HUES64 (cell line): ENCODE measurements around the gene SVIL.

Experiments used
- H3K27ac ChIP-seq: 2 replicates; pipeline ENCODE4 v1.7.0; 2013; ENCODE audit warnings: low read depth, low read length, inconsistent platforms
- H3K27me3 ChIP-seq: 2 replicates; pipeline ENCODE4 v1.6.1; 2013; ENCODE audit warnings: mild to moderate bottlenecking, low read length; ENCODE audit not compliant: insufficient read depth
- H3K36me3 ChIP-seq: 2 replicates; pipeline ENCODE4 v1.6.1; 2013; ENCODE audit warnings: mild to moderate bottlenecking, low read length; ENCODE audit not compliant: insufficient read depth
- H3K4me1 ChIP-seq: 2 replicates; pipeline ENCODE4 v1.6.1; 2013; ENCODE audit warnings: mild to moderate bottlenecking, low read length, moderate library complexity; ENCODE audit not compliant: insufficient read depth
- H3K4me3 ChIP-seq: 2 replicates; pipeline ENCODE4 v1.5.1; 2013; ENCODE audit warnings: mild to moderate bottlenecking, low read length, moderate library complexity
- H3K9ac ChIP-seq: 2 replicates; pipeline ENCODE4 v1.6.1; 2013; ENCODE audit warnings: mild to moderate bottlenecking, low read depth, low read length
- H3K9me3 ChIP-seq: 2 replicates; pipeline ENCODE4 v1.6.1; 2013; ENCODE audit warnings: low read depth, low read length; ENCODE audit not compliant: insufficient read depth
- WGBS: fragments of 150-250, 120-280 bp; methylation state at CpG from one replicate; pipeline ENCODE4 v1.1.7; 2013; ENCODE audit warnings: missing lambda C conversion rate; 5-methylcytosine and 5-hydroxymethylcytosine counted together

SVIL gene

GRCh38 chr10:29649561-29650551 lies 15.1 kb upstream of the SVIL start:
- Histone ChIP-seq H3K9ac (no peak overlapping the region), H3K36me3 (no peaks in the 10 kb centered on the region), H3K27ac (no peak overlapping the region), H3K4me1 (peaks cover 14% of the 10 kb centered on the region), H3K4me3 (no peak overlapping the region), H3K9me3 (no peaks in the 10 kb centered on the region; the same call in 1 of the 2 replicates), H3K27me3 (no peaks in the 10 kb centered on the region)
- 96% methylated on average over 7 of the region's 7 CpGs for WGBS

DNA sequence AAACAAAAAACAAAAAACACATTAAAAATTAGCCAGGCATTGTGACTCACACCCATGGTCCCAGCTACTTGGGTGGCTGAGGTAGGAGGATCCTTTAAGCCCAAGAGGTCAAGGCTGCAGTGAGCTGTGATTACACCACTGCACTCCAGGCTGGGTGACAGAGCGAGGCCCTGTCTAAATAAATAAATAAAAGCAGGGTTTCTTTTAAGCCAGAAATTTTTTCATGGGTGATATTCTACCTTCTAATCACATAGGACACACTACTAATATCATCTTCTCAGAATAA lies 14.2 kb upstream of the SVIL start:
- Histone ChIP-seq H3K36me3 (no peaks in the 10 kb centered on the region), H3K4me1 (peaks cover 18% of the 10 kb centered on the region), H3K27ac (no peak overlapping the region), H3K4me3 (no peak overlapping the region), H3K9me3 (no peaks in the 10 kb centered on the region; the same call in 1 of the 2 replicates), H3K9ac (no peak overlapping the region), H3K27me3 (no peaks in the 10 kb centered on the region)
- WGBS: no CpG with 5 or more reads among the region's 1 CpG

DNA sequence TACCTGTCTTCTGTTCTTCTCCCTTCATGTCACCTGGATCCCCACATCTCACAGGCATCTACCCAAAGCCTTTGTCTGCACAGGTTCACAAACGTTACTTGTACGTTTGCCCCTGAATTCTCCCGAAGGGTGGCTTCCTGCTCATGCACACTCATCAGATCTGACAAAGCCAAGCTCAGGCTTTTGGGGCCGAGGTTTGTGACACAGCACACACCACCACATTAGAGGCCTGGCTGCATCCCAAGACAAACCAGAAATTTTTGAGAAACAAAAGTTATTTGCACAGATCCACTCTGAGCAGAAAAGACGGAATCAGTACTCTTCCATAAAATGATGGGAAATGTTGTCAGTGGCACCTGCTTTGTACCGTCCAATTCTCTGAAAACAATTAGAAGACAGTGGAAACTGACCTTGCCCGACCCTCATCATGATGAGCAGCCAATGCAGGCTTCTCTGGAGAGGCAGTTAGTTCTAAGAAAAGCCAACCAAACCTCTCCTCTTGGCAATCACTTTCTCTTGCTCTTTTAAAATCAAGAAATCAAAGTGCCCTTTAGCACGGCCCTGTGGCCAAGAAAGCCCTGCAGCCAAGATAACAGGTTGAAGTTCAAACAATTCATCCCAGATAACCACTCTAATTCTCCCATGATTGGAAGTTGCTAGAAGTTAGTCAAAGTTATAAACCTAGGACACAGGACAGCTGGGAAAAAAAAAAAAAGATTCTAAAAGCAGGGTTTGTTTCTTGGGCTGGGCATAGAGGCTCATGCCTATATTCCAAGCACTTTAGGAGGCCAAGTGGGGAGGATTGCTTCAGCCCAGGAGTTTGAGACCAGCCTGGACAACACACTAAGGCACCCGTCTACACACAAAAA lies 13.6 kb upstream of the SVIL start:
- Histone ChIP-seq H3K9ac (no peak overlapping the region), H3K9me3 (no peaks in the 10 kb centered on the region; the same call in 1 of the 2 replicates), H3K27me3 (no peaks in the 10 kb centered on the region), H3K27ac (no peak overlapping the region), H3K36me3 (no peaks in the 10 kb centered on the region), H3K4me3 (no peak overlapping the region), H3K4me1 (peaks cover 19% of the 10 kb centered on the region)
- WGBS: 84% methylated on average over 8 of the region's 9 CpGs

DNA sequence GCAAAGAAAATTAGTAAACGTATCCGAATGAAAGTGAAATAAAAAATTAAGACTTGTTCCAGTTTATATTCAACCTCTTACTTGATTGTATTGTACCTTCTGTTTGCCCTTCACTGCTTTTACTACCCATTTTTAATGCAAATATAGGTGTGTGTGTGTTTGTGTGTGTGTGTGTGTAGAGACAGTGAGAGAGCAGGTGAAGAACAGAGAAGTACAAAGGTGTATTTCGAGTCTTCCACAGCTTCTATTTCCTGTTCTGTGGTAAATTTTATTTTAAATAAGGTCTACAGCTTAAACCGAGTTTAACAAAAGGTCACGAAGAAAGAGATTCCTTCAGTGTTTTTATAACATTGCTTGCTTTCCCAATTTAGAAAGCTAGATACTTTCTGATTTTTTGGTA lies 12.7 kb upstream of the SVIL start:
- H3K4me3 ChIP-seq: no peak overlapping the region
- H3K4me1 ChIP-seq: peaks cover 19% of the 10 kb centered on the region
- H3K9me3 ChIP-seq: no peaks in the 10 kb centered on the region; the same call in 1 of the 2 replicates
- H3K36me3 ChIP-seq: no peaks in the 10 kb centered on the region
- 94% methylated on average over 5 of the region's 5 CpGs for WGBS
- H3K27me3 ChIP-seq: no peaks in the 10 kb centered on the region
- no peak overlapping the region for H3K9ac ChIP-seq
- no peak overlapping the region for H3K27ac ChIP-seq

DNA sequence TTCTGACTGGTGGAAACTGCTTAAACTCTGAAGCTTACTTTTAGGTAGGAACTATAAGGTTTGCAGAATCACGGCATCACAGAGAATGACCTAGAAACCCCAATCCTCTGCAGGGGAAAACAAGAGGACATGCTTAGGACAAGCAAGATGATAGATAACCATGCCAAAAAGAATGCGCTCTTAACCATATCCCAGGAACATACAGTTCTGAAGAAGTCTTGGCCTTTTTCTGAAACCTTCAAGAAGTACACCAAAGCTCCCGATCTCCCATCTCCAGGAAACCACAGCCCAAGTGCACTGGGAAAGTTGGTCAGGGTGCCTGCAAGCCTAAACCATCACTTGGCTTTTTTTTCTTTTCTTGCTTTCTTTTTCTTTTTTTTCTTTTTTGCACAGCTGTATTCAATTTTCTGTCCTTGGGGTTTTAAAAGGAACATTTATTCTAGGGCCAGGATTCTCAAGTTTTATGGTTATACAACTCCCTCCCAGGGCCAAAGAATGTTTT lies 12.2 kb upstream of the SVIL start:
- no peaks in the 10 kb centered on the region for H3K9me3 ChIP-seq
- no peak overlapping the region for H3K9ac ChIP-seq
- peaks cover 19% of the 10 kb centered on the region for H3K4me1 ChIP-seq
- no peaks in the 10 kb centered on the region for H3K27me3 ChIP-seq
- no peak overlapping the region for H3K4me3 ChIP-seq
- 93% methylated on average over 3 of the region's 3 CpGs for WGBS
- H3K27ac ChIP-seq: no peak overlapping the region
- no peaks in the 10 kb centered on the region for H3K36me3 ChIP-seq

DNA sequence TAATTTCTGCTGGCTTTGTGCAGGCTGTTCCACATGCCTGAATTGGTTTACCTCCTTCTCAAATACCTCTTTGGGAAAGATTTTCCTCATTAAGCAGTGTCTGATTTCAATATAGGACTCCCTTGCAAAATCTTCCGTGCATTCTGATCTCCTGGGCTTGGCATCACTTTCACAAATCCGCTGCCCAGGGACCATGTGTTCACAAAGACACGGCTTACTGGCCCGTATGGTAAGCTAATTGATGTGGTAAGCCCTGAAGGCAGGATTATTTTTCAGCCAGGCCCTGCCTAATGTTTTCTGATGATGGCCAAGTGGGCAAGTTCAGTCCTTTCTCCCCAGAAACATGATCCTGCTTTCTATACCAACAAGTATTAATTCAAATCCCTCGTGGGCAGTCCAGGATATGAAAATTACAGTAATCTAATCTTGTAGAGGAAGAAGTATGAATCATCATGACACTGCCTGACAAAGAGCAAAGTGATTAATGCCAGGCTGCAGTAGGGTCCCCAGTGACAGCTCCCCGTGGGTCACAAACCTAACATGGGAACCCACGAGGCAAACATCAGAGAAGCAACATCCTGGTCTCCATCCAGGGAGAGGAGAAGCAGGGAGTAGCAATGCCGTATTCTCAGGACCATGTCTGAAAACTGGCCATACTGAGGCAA lies 11.6 kb upstream of the SVIL start:
- H3K4me1 ChIP-seq: peaks cover 19% of the 10 kb centered on the region
- H3K4me3 ChIP-seq: no peak overlapping the region
- H3K27ac ChIP-seq: no peak overlapping the region
- H3K36me3 ChIP-seq: no peaks in the 10 kb centered on the region
- no peaks in the 10 kb centered on the region for H3K27me3 ChIP-seq
- 91% methylated on average over 8 of the region's 8 CpGs for WGBS
- no peaks in the 10 kb centered on the region for H3K9me3 ChIP-seq
- H3K9ac ChIP-seq: no peak overlapping the region

GRCh38 chr10:29643771-29644501 lies 9.2 kb upstream of the SVIL start:
- Histone ChIP-seq H3K4me1 (peaks cover 19% of the 10 kb centered on the region), H3K9me3 (no peaks in the 10 kb centered on the region), H3K27ac (peak overlapping the region; percentile 16; the same call in 1 of the 2 replicates), H3K9ac (no peak overlapping the region), H3K36me3 (no peaks in the 10 kb centered on the region), H3K27me3 (no peaks in the 10 kb centered on the region), H3K4me3 (no peak overlapping the region)
- 79% methylated on average over 12 of the region's 12 CpGs for WGBS

GRCh38 chr10:29642990-29643389 lies 8.2 kb upstream of the SVIL start:
- no peaks in the 10 kb centered on the region for H3K9me3 ChIP-seq
- no peak overlapping the region for H3K4me3 ChIP-seq
- no peaks in the 10 kb centered on the region for H3K27me3 ChIP-seq
- H3K4me1 ChIP-seq: peaks cover 13% of the 10 kb centered on the region
- H3K27ac ChIP-seq: no peak overlapping the region
- no peak overlapping the region for H3K9ac ChIP-seq
- H3K36me3 ChIP-seq: no peaks in the 10 kb centered on the region

DNA sequence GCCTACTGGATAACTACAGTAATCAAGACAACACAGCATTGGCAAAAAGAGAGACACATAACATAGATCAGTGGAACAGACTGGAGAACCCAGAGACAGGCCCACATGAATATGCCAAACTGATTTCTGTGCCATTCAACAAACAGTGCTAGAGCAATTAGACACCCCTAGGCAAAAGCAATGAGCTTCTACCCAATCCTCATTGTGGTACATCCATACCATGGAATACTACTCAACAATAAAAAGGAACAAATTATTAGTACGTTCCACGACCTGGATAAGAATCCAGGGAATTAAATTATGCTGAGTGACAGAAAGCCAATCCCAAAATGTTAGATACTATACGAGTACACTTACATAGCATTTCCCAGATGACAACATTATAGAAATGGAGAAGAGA lies 2.8 kb upstream of the SVIL start:
- no peaks in the 10 kb centered on the region for H3K27me3 ChIP-seq
- no peaks in the 10 kb centered on the region; the same call in 1 of the 2 replicates for H3K36me3 ChIP-seq
- 98% methylated on average over 3 of the region's 3 CpGs for WGBS
- no peak overlapping the region for H3K9ac ChIP-seq
- no peak overlapping the region for H3K27ac ChIP-seq
- H3K9me3 ChIP-seq: no peaks in the 10 kb centered on the region
- no peak overlapping the region for H3K4me3 ChIP-seq
- peaks cover 35% of the 10 kb centered on the region for H3K4me1 ChIP-seq

- Histone ChIP-seq H3K9me3 (no peaks in the 10 kb centered on the region), H3K4me3 (no peak overlapping the region), H3K27ac (peak overlapping the region; percentile 25; the same call in 1 of the 2 replicates), H3K4me1 (peaks cover 35% of the 10 kb centered on the region), H3K27me3 (no peaks in the 10 kb centered on the region), H3K9ac (no peak overlapping the region), H3K36me3 (no peaks in the 10 kb centered on the region; the same call in 1 of the 2 replicates)
- 100% methylated on average over 1 of the region's 2 CpGs for WGBS
Observed at GRCh38 chr10:29636178-29636577, 1.4 kb upstream of the SVIL start.
